Osteocyte (in vitro differentiated cells): ENCODE measurements around the gene ARHGAP5. TPM values are rescaled to one million over a fixed set of nuclear protein-coding genes. Genes with fewer than 3 reads are reported as not detected.

Experiments used
- DNase-seq: peaks from one replicate; pipeline ENCODE4 v3.0.0; 2021; ENCODE audit warnings: mixed read lengths; ENCODE audit not compliant: unreplicated experiment; ENCODE audit errors: extremely low spot score
- H3K27ac Mint-ChIP-seq: one replicate; pipeline ENCODE4 v1.8.0; 2021; ENCODE audit warnings: mild to moderate bottlenecking, mixed read lengths; ENCODE audit not compliant: unreplicated experiment
- H3K27me3 Mint-ChIP-seq: one replicate; pipeline ENCODE4 v1.8.0; 2021; ENCODE audit warnings: mixed read lengths; ENCODE audit not compliant: unreplicated experiment
- H3K36me3 Mint-ChIP-seq: one replicate; pipeline ENCODE4 v1.8.0; 2021; ENCODE audit warnings: mixed read lengths; ENCODE audit not compliant: unreplicated experiment
- H3K4me1 Mint-ChIP-seq: one replicate; pipeline ENCODE4 v1.8.0; 2021; ENCODE audit warnings: mixed read lengths; ENCODE audit not compliant: unreplicated experiment
- H3K4me3 Mint-ChIP-seq: one replicate; pipeline ENCODE4 v1.8.0; 2021; ENCODE audit warnings: mild to moderate bottlenecking, moderate library complexity, mixed read lengths; ENCODE audit not compliant: unreplicated experiment
- H3K9me3 Mint-ChIP-seq: one replicate; pipeline ENCODE4 v1.8.0; 2021; ENCODE audit warnings: mixed read lengths; ENCODE audit not compliant: unreplicated experiment
- total RNA-seq: library from RNA; stranded (reverse); gene quantifications from 2 replicates; pipeline ENCODE4 v1.2.1, GENCODE V29; 2021
- TF ChIP-seq, protein P1 (sequence below): fragments of 200-600 bp; sonication (generic); IDR thresholded peaks from 2 replicates; pipeline ENCODE4 v1.5.0; 2021; ENCODE audit warnings: antibody characterized with exemption, mild to moderate bottlenecking, moderate library complexity

The ARHGAP5 gene
- total RNA-seq, 1 donor from 2014 or later, result 87.1 TPM

DNA sequence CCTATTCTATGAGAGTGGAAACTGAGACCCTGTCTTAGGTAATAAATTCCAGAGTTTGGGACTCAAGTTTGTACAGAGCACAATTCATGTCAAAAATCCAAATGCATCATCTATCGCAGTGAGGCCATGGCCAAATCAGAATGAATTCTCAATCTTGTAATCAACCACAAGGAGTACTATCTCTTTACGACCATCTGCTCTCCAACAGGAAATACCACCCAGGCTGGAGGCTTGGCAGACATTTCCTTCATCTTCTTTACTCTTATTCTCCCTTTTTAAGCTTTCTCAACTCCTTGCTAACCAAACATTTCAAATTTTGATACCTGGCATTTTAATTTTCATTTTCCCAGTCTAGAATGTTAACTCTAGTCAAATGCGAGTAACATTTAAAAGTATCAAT is 92.1 kb downstream of the ARHGAP5 start:
- H3K36me3 Mint-ChIP-seq, result no peaks in the 10 kb centered on the region
- H3K27me3 Mint-ChIP-seq, result peaks cover 4% of the 10 kb centered on the region
- H3K9me3 Mint-ChIP-seq, result peaks cover 6% of the 10 kb centered on the region
- TF ChIP-seq, protein P1, sequence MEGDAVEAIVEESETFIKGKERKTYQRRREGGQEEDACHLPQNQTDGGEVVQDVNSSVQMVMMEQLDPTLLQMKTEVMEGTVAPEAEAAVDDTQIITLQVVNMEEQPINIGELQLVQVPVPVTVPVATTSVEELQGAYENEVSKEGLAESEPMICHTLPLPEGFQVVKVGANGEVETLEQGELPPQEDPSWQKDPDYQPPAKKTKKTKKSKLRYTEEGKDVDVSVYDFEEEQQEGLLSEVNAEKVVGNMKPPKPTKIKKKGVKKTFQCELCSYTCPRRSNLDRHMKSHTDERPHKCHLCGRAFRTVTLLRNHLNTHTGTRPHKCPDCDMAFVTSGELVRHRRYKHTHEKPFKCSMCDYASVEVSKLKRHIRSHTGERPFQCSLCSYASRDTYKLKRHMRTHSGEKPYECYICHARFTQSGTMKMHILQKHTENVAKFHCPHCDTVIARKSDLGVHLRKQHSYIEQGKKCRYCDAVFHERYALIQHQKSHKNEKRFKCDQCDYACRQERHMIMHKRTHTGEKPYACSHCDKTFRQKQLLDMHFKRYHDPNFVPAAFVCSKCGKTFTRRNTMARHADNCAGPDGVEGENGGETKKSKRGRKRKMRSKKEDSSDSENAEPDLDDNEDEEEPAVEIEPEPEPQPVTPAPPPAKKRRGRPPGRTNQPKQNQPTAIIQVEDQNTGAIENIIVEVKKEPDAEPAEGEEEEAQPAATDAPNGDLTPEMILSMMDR, result no peak
- H3K4me1 Mint-ChIP-seq, result no peaks in the 10 kb centered on the region
- no peak overlapping the region for H3K4me3 Mint-ChIP-seq
- DNase-seq, result no peak
- H3K27ac Mint-ChIP-seq, result no peak overlapping the region

DNA sequence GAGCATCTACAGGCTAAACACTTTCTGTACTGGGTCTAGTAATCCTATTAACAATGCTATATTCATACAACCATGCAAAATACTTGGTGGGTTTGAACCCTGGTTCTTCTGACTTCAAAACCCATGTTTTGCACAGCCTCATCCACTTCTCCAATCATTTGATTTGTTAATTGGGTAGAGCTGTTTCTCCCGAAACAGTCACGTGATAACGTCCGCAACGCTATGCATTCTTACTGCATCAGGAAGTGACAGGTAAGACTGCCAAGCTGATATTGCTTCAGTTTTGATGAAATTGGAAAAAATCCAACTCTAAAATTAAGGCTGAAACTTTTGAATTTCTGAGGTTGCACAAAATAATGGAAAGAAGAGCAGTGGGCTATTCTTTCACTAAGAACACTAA is 94.4 kb downstream of the ARHGAP5 start:
- Mint-ChIP-seq H3K4me1 (no peaks in the 10 kb centered on the region), H3K27ac (no peak overlapping the region), H3K4me3 (no peak overlapping the region), H3K9me3 (peaks cover 3% of the 10 kb centered on the region), H3K36me3 (no peaks in the 10 kb centered on the region), H3K27me3 (peaks cover 10% of the 10 kb centered on the region)
- no peak for DNase-seq
- TF ChIP-seq, protein P1, result no peak

DNA sequence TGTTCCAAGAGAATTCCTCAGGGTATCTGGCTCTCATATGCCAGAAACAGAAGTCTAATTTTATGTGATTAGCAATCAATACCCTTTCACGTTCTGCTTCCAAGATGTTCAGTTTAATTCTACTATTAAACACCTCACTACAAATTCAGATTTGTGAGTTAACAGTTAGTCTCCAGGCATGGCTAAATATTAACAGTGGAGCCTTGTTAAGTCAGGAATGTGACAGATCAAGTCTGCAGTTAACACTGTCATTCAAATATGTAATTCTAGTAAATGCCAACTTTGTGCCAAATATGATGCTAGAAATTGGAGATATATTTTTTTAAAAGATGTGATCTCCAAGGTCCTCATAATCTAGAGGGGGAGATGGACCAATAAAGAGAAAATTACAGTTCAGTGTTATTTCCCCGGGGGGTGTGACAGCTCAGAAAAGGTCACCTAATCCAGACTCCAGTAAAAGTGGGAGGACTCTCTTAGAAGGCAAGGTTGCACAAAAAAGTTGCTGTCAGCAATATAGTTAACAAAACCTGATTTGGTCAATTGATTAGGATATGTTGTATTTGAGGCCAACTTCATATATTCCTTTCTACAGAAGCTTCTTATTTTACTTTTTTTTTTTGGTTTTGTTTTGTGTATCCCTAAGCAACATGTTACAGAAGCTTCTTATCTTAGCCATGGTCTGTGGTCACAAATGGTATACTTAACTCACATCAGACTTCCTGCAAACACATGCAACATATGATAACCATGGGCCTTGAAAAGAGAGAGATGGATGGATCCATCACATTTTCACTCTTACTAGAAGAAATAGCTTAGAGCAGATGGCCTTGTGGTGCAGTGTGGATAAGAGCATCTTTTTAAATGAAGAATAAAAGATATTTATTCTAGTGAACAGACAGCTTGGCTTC is 106.3 kb downstream of the ARHGAP5 start:
- no peak for DNase-seq
- Mint-ChIP-seq H3K27ac (no peak overlapping the region), H3K4me1 (no peaks in the 10 kb centered on the region), H3K9me3 (peaks cover 28% of the 10 kb centered on the region), H3K36me3 (peaks cover 6% of the 10 kb centered on the region), H3K4me3 (no peak overlapping the region), H3K27me3 (peaks cover 6% of the 10 kb centered on the region)
- TF ChIP-seq, protein P1, result no peak

DNA sequence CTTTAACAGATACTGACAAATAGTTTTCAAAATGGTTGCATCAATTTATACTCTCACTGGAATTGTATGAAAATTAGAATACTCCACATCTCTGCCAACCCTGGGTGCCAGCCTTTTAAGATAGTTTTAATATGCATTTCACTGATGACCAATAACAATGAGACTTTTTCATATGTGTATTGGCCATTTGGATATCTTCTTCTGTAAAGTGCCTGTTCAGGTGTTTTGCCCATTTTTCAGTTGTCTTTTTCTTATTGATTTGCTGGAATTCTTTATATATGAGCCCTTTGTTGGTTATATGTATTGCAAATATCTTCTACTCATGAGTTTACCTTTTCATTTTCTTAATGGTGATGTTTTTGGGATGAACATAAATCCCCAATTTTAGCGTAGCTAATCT is 108.0 kb downstream of the ARHGAP5 start:
- peaks cover 6% of the 10 kb centered on the region for H3K27me3 Mint-ChIP-seq
- H3K36me3 Mint-ChIP-seq, result peaks cover 6% of the 10 kb centered on the region
- TF ChIP-seq, protein P1, result no peak
- no peak for DNase-seq
- peaks cover 16% of the 10 kb centered on the region for H3K9me3 Mint-ChIP-seq
- H3K4me1 Mint-ChIP-seq, result no peaks in the 10 kb centered on the region
- no peak overlapping the region for H3K27ac Mint-ChIP-seq
- H3K4me3 Mint-ChIP-seq, result no peak overlapping the region

DNA sequence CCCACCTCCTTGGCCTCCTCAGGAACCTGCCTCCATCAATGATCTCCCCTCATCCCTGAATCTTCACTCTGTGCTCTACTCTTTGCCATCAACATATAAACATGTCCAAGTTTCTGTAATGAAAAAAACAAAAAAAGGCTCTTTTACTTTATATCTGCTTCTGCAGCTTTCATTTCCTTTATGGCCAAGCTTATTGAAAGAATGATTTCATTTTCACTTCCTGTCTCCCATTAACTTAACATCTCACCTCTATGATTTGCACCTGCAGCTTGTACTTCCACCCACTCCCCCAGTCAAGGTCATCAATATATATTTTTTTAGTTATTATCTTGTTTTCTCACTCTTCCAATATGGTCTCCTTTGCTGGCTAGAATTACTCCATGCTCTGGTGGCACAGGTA is 109.1 kb downstream of the ARHGAP5 start:
- H3K27me3 Mint-ChIP-seq, result peaks cover 3% of the 10 kb centered on the region
- no peak for DNase-seq
- peaks cover 6% of the 10 kb centered on the region for H3K36me3 Mint-ChIP-seq
- H3K4me3 Mint-ChIP-seq, result no peak overlapping the region
- no peaks in the 10 kb centered on the region for H3K4me1 Mint-ChIP-seq
- H3K27ac Mint-ChIP-seq, result no peak overlapping the region
- peaks cover 11% of the 10 kb centered on the region for H3K9me3 Mint-ChIP-seq
- TF ChIP-seq, protein P1, result no peak
